ENCODE measurements around the gene KCNA1.

Gene KCNA1

DNA sequence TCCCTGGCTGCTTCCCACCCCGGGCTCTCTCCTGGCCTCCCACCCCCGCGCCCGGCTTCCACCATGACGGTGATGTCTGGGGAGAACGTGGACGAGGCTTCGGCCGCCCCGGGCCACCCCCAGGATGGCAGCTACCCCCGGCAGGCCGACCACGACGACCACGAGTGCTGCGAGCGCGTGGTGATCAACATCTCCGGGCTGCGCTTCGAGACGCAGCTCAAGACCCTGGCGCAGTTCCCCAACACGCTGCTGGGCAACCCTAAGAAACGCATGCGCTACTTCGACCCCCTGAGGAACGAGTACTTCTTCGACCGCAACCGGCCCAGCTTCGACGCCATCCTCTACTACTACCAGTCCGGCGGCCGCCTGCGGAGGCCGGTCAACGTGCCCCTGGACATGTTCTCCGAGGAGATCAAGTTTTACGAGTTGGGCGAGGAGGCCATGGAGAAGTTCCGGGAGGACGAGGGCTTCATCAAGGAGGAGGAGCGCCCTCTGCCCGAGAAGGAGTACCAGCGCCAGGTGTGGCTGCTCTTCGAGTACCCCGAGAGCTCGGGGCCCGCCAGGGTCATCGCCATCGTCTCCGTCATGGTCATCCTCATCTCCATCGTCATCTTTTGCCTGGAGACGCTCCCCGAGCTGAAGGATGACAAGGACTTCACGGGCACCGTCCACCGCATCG is 1.8 kb downstream of the KCNA1 start:
- peak; percentile 38 for DNase-seq

DNA sequence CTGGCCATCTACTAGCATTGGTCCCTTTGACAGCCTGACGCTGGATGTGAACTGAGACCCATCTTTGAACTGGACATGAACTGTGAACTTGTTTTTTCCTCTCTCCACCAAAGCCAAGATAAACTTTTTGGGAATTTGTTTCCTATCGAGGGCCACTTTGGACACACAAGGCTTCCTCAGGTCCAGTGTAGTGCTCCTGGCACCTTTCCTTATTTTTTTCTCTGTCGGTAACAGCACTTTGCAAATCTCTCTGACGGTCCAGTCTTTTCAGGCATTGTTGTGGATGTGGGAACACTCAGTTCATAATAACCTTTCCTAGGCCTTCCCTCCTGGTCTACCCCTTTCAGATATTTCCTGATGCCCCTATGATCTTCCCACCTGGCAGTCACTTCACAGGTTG is 5.0 kb downstream of the KCNA1 start:
- DNase-seq, result no peak

DNA sequence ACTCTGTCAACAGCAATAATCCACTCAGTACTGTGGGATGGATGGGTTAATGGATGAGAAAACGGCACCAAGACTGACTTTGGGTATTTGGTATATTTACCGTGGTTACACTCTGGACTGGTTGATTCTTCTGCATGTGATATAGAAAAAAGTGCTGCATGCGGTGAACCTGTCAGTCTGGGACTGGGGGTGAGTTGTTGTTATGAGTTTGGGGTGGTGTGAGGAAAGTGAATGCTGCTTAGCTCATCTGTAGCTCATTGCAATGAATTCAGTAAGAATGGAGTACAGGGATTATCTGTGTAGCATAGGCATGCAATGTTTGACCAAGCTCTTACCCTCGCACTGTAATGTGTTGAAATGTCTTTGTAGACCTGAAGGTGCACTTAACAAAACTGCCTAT is 6.0 kb downstream of the KCNA1 start:
- DNase-seq, result no peak

DNA sequence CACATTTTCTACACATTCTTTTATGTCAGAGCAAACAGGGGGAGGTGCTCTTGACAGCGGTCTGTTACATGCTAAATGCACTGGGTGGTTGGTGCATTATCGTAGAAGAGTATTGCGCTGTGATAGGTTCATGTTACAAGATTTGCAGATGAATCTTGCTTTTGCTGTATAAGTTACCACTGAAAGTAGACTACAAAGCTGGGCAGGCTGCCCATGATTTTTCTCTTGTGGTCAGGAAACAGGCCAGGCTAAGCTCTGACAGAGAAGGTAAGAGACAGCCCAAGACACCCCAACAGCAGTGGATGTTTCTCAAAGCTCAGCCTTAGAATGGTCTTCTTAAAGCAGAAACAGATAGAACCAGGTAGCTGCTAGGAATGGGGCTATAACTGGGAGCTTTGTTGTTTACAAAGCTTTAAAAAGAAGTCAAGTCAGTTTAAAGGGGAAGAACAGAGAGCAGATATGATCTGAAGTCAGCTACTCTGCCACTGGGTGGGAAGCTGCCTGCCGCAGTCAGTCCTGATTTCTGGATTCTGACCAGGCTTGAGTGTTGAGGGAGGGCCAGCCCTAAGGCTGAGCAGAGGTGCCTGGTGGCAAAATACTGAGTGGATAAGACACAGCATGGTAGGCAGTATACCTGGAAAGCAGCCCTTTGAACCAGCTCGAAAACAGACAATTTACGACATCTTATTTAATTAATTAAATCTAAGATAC is 9.4 kb downstream of the KCNA1 start:
- no peak for DNase-seq

DNA sequence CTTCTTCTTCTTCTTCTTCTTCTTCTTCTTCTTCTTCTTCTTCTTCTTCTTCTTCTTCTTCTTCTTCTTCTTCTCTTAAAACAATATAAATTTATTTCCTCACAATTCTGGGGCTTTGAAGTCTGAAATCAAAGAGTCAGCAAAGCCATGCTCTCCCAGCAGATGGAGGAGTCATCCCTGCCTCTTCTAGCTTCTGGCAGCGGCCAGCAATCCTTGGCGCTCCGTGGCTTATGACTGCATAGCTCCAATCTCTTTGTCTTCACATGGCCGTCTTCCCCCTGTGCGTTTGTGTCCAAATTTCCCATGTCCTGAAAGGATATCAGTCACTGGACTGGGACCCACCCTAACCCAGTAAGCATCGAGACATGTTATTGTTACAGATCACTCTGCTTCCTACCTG is 22.9 kb downstream of the KCNA1 start:
- DNase-seq, result no peak

DNA sequence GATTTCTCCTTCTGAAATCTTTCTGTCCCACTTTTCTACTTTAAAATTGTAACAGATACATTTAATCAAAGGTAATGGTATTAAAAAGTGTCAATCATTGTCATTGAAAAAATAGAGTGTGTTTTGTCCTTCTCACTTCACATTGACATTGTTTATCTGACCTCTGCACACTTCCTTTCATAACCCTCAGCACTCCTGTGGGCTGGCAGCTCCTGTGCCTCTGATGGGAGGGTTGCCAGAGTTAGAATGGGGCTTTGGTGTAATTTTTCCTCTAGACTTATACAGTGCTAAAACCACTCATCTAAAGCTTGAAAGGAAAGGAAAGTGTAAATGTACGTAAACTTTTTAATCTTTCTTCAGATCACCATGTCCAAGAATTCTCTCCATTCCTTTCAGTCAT is 23.7 kb downstream of the KCNA1 start:
- DNase-seq, result no peak

DNA sequence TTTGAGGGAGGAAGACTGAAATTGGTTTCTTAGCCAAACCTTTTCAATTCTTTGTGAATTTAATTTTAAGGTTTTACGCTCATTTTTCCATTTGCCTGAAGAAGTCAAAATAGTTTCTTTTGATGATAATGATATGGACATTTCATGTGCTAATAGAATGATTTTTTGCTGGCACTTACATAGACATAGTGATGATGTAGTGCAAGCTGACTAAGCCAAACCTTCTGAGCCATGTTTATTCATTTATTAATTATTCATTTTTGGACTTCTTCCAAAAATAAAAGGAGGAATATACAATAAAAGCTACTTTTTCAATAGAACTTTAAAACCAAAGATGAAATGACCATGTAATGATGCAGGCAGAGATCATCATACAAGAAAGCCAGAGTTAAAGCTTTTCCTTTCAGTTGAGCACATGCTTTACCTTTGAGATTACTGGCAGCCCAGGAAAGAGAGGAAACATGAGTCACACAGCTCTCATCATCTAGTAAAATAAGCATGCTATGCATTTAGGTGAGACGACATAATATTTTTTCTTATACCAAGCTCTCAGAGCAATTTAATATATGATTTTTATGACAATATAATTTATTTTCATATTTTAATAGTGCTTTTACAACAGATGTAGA is 24.8 kb downstream of the KCNA1 start:
- no peak for DNase-seq

DNA sequence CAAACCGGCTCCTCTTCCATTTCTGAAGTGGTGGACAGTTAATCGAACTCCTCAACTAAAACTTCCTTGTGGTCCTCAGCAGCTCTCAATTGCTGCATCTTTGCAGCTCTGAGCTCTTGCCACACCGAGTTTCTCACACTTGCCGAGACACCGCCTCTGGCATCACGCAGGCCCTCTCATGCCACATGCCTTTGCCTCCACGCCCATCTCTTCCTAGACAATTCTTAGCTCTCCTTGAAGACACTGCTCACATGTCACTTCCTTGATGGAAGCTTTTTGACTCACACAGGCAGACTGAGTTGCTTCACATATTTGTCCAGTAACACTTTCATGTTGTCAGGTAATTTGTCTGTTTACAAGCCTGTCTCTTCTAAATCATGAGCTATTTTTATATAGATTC is 29.2 kb downstream of the KCNA1 start:
- DNase-seq, result no peak

DNA sequence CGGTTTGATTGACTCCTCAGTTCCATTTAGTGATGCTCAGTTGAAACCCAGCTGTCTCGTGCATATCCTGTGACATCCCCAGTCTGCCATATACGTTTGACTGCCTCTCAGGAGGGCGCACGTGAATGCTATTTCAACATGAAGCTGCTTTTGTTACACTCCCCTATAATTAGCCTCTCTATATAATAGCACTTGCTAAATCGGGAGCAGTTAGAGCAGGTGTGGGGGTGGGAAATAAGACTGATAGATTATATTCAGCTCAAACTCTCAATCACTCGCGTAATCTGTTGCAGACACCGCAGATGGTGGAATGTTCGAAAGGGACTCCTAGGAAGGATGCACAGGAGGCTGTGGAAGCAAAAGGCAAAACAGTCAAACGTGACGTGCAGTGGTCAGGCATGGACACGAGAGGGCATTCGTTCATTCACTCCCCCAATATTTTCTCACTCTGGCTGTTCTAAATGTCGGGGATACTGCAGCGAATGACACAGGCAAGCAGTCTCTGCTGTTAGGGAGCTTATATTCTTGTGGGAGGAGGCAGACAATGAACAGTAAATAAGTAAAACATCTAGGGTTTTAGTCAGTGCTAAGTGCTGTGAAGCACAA is 29.8 kb downstream of the KCNA1 start:
- no peak for DNase-seq

DNA sequence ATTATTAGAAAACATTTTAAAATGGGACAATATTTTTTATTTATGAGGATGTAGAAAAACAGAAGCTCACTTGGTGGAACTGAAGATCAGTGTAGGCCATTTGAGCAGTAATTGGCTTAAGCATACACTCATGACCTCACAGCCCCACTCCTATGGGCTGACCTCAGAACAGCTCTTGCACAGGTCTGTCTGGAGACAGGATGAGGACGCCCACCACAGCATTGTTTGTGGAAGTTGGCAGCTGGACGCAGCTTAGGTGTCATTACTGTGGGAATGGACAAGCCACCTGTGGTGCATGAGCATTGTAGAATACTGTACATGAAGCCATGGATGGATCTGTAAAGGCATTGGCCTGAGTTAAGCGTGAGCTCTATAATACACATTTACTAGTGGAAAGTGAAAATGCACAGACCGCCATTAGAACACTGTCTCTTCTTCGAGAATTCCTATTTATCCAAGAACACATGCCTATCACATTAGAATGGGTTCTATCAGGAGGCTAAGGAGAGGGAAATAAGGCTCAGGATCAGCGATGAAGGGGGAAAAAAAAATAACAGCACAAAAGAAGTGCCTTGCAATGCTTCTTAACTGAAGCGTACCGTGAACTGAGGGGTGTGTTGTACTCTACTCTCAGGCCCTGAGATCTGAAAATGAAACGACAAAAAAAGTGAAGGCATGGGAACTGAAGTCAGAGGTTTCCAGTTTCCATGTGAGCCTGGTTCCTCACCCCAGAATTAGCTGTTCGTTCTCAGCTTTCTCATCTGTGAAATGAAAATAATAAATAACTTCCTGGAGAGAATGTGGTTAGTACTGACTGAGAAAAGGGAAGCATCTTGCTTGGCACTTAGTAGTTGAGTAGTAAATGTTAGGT is 33.6 kb downstream of the KCNA1 start:
- DNase-seq, result no peak

DNA sequence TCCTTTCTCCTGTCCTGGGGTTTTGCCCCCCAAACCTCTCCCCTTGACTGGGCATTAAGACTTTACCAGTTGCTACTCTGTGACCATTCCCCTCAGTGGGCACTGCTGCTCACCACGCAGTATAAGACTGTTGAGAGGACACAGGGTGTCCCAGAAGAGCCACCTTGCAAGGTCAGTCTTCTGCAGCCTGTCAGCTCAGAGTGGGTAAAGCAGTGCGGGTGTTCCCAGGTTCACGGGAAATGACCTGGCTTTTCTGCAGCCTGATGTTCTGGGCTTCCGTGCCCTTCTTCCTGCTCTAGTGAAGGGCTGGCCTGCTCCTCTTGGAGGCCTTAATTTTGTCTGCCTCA is 34.2 kb downstream of the KCNA1 start:
- DNase-seq, result no peak

DNA sequence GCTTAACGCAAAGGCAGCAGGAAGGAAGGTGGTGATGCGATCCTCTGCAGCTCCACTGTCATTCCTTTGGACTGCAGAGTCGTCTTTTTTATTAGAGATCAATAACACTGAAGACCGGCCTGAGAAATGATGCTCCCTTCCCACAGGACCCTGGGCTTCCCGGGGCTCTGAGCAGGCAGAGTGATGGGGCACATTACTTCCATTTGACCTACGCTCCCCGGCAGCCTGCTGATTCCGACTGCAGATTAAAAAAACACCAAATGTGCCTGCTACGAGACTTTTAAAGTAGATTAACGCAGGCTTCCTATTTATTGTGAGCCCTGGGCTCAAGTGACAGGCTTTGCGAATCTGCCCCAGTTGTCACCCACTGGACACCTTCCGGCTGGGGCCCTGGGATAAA is 37.5 kb downstream of the KCNA1 start:
- DNase-seq, result peak; percentile 72

DNA sequence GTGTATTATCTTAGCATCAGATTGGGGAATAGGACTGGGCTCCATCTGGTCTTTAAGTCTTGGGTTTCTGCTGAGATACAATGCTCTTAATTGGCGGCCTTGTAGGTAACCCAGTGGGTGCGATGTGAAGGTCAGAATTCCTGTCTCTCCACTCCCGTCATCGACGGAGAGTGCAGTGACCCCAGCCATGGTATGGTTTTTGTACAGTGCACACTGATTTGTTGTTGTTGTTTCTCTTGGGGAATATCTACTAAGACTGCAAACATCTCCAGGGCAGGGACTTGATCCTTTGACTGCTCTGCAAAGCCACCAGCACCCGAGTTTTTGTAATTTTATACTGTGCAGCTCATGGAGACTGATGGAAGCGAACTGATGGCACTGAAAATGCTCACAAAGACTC is 41.4 kb downstream of the KCNA1 start:
- DNase-seq, result no peak

DNA sequence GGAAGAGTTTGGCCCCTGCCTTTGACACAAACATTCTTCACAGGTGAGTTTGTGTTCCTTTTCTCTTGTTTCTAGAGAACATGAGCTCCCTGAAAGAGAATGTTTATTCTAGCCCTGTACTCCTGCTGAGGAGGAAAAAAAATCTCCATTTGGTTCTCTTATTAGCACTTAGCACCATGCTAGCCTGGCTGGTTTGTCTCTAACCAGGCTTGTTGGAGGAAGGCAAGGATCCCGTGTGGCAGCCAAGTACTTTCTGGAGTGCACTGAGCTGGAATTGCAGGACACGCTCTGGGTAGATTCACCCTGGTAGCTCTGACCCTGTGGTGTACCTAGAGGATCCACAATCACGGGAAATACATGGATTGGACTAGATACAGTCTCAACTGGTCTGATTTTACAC is 41.9 kb downstream of the KCNA1 start:
- no peak for DNase-seq

DNA sequence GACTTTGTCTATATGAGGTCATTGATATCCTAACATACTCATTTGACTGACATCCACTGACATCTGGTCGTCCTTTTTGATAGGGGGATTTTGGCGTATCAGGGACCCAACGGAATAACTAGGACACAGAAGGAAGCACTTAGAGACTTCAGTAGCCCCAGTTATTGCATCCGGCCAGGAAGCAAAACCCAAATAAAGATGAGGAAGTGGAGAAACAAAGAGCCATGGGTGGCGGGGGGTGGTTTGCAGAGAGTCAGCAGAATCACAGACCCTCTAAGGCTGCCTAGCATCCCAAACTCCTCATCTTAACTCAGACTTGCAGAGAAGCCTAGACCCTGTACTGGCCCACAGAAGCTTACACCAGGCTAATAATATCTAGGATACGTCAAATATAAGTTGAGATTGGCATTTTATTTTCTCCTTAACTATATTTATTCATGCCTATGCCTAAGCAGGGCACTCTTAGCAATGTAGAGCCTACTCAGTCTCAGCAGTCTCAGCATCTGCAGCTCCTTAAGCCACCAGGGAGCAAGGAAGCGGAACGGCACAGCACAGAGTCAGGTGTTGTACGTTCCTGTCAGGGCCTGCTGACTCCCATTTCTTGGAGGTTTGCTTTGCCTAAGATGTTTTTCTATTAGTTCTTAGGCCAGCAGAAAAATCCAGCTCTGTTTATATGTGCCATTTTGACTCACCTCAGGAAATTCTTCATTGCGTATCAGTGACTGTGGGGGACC is 45.1 kb downstream of the KCNA1 start:
- DNase-seq, result no peak

DNA sequence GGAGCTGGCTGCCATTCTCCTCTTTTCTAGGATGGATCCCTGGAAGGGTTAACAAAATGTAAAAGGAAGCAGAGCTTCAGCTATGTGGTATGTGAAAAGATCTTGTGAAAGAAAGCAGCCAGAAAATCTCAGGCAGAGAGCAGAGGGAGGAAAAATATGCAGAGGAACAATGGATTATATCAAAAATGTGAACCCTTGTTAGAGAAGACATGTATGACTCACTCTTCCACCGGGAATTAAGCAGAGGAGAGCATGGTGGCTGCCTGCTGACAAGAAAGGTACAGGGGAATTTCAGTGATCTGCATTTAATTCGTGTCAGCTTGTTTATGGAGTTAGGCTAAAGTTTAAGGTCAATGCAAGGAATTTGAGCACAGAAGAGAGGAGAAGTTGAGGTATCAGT is 46.3 kb downstream of the KCNA1 start:
- no peak for DNase-seq

DNA sequence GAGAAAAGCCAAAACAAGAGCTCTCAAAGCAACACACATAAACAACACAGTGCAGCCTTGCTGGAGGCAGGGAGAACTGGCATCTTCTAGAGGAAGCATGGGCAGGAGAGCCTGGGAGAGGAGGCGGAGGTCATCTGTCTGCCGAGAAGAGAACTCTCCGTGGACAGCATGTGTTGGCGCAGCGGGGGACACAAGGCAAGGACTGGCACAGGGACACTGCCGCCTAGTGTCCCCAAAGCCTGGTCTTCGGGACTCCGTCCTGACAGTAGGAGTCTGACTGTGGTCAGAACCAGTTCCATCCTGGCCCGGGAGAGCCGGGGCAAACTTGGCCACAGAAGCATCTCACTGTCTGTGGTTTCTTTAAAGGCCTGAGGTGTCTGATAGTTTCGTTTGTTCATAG is 47.3 kb downstream of the KCNA1 start:
- DNase-seq, result no peak

DNA sequence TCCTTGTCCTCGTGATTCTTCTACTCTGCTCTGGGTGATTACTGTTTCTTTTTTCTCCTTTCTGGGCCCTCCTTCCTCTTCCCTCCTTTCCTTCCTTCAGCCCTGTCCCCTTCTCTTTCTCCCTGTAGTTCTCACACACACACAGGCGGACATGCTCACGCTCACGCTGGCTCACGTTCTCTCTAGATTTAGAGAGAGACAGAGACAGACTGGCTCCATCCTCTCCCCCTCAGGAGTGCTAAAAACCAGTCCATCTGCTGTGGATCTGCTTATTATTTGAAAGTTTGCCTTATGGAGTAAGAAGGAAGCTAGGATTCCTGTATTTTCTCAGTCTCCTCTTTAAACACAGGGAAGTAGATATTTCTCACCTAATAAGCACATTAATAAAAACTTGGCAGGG is 48.1 kb downstream of the KCNA1 start:
- no peak for DNase-seq

DNA sequence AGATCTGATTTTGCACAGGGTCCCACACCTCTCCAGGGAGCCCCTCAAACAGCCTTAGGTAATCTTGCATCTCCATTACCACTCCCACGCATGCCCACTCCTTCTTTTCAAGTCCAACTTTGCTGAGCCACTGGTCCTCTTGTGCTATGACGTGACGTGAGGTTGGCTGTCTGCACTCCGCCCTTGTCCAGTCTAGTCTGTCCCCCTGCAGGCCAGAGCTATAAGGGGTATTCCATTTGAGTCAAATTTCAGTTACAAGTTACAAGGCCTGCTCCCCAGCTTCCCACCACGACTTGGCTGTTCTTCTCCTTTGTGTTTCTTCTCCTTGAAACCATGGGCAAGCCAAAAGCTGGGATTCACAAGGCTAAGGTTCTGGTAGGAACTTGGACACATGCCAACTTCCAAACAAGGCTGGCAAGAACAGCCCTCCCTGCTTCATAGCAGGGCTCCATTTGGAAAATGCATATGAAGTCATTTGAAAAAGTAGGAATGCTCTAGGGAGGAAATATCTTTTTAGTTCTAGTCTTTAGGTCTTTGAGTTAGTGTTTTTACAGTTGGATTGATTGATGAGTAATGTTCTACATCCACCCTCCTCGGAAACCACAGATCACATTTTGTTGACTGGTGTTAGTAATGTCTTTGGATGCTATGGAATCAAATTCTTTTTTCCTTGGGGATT is 49.1 kb downstream of the KCNA1 start:
- no peak for DNase-seq

DNA sequence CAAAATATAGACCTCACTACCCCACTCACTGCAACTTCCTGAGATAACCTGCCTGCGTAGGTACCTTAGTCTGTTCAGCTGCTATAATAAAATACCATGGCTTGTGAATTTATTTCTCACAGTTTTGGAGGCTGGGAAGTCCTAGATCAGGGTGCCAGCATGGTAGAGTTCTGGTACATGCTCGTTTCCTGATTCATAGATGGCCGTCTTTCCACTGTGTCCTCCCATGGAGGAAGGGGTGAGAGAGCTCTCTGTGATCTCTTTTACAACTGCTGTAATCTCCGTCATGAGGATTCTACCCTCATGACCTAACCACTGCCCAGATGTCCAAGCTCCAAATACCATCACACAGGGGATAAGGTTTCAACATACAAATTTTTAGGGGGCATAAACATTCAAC is 49.7 kb downstream of the KCNA1 start:
- DNase-seq, result no peak

DNA sequence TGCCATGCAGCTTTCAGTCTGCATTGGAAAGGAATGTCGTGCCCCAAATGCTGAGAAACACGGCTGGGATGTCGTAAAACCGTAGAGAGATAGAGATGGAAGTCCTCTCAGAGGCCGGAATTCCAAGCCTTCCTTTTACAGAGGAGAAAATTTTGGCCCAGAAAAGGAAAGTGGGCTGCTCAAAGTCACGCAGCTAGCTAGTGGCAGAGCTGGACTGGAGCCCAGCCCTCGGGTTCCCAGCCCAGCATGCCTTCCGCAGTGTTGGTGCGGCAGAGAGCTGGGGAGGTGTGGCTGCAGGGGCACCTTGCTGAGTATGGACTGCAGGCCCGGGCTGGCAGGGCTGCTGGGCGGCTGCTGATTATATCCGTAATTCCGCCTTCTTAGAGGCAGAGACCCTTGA is 50.3 kb downstream of the KCNA1 start:
- DNase-seq, result no peak

DNA sequence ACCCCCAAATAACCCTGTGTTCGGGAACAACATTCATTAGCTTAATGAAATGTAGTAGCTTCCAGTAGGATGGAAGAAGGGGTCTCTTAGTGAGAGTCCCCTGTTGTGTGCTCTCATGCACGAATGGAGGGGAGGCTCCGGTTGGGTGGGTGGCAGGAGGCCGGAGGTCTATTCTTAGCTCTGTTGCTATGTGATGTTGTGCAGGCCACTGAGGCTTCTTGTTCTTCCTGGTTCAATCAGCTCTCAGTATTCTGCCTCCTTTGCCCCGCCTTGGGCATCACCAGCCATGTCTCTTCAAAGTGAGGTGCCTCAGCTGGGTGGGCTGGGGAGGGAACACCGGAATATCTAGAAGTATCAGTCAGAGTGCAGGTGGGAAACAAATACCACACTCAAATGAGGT is 50.8 kb downstream of the KCNA1 start:
- DNase-seq, result no peak

All from retina (tissue), 1 donor.